Stimulated activated CD8-positive, alpha-beta memory T cell treated with anti-CD3 and anti-CD28 coated beads, Interleukin-12 subunit alpha, Interleukin-12 subunit beta, amount 100 ng/mL, for 4 hours (primary cell): ENCODE measurements around the gene SLC5A6.

ENCODE experiments used
- DNase-seq: peaks from one replicate; pipeline ENCODE4 v3.0.0-alpha.2; 2020; ENCODE audit warnings: low read depth

The SLC5A6 gene

GRCh38 chr2:27236626-27237025 lies 24.6 kb upstream of the SLC5A6 start:
- no peak for DNase-seq

- DNase-seq = no peak
Measured at GRCh38 chr2:27236136-27236535, 24.1 kb upstream of the SLC5A6 start.

GRCh38 chr2:27233341-27233740 lies 21.3 kb upstream of the SLC5A6 start:
- no peak for DNase-seq

- DNase-seq = no peak
Measured at GRCh38 chr2:27231921-27232320, 19.9 kb upstream of the SLC5A6 start.

DNA sequence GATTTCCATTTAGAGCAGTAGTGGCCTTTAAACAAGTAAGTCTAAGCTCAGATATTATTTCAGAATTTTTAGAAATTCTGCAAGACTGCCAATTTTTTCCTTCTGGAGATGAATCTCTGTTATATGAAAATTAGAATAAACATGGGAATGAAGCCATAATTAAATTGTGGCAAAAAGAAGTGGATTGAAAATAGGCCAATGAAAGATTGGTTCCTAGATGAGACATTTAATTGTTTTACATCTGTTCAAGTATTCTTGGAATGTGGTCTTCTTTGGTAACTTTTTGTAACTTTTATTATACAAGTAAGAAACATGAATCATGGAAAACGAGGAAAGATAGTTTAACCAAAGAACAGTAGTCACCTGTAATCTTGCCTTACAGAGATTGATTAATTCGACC lies 15.4 kb upstream of the SLC5A6 start:
- no peak for DNase-seq

DNA sequence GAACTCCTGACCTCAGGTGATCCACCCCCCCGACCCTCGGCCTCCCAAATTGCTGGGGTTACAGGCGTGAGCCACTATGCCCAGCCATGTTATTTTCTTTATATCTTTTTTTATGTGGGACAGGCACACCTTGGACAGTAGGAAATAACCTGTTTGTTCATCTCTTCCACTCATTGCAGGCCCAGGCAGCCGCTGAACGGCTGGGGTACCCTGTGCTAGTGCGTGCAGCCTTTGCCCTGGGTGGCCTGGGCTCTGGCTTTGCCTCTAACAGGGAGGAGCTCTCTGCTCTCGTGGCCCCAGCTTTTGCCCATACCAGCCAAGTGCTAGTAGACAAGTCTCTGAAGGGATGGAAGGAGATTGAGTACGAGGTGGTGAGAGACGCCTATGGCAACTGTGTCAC lies 13.5 kb upstream of the SLC5A6 start:
- DNase-seq = no peak

GRCh38 chr2:27223416-27223815 lies 11.3 kb upstream of the SLC5A6 start:
- no peak for DNase-seq

- no peak for DNase-seq
Measured at GRCh38 chr2:27222407-27222806, 10.3 kb upstream of the SLC5A6 start.

DNA sequence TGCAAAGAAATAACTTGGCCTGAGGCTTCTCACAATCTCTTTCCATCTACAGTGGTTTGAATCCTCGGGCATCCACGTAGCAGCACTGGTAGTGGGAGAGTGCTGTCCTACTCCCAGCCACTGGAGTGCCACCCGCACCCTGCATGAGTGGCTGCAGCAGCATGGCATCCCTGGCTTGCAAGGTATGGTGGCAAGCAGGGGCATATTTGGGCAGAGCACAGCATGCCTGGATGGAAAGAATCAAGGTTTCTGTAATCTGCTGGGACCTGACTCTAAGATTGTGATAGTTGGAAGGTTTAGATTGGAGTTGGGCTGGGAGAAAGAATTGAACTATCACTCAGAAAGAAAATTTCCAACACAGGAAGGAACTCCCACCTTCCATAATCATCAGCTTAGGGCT lies 9.1 kb upstream of the SLC5A6 start:
- no peak for DNase-seq

DNA sequence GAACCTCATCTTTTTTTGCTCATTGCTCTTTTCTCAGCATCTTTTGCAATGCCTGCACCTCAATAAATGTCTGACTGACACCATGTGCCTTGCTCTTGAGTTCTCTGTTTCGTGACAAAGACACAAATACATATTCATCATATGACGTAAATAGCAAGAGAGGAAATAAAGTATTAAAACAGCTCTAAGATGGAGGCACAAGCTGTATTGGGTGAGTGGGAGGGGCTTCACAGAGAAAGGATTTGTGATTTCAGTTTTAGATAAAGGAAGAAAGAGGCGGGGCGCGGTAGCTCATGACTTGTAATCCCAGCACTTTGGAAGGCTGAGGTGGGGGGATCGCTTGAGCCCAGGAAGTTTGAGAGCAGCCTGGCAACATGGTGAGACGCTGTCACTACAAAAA lies 8.0 kb upstream of the SLC5A6 start:
- DNase-seq = no peak

DNA sequence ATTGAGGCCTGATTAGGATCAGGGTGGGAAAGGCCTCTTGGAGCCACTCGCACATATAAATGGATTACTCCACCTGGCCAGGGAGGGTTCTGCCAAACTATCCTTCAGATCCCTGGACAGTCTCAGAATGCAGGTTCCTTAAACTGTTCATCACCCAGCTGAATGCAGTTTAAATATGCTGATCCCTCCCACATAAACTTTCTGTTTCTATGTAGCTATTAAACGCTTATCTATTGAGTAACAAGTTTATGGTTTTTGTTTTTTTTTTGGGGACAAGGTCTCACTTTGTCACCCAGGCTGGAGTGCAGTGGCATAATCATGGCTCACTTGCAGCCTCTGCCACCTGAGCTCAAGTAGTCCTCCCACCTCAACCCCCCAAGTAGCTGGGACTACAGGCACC lies 7.0 kb upstream of the SLC5A6 start:
- no peak for DNase-seq

DNA sequence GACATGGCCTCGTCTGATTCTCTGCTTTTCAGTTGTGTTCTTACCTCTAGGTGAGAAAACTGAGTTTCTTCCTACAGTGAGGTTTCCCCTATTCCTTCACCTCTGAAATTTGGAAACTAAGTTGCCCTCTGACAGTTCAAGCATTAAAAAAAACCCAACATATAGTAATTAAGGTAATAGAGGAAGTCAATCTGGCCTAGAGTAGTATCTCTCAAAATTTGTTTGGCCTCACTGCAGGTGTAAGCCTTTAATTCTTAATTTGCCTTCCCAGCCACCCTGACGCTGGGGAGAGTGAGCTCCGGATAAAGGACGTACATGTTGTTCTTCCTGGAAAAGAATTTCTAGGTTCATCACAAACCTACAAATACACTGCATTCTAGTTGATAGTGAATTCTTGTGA lies 6.5 kb upstream of the SLC5A6 start:
- DNase-seq = no peak

DNA sequence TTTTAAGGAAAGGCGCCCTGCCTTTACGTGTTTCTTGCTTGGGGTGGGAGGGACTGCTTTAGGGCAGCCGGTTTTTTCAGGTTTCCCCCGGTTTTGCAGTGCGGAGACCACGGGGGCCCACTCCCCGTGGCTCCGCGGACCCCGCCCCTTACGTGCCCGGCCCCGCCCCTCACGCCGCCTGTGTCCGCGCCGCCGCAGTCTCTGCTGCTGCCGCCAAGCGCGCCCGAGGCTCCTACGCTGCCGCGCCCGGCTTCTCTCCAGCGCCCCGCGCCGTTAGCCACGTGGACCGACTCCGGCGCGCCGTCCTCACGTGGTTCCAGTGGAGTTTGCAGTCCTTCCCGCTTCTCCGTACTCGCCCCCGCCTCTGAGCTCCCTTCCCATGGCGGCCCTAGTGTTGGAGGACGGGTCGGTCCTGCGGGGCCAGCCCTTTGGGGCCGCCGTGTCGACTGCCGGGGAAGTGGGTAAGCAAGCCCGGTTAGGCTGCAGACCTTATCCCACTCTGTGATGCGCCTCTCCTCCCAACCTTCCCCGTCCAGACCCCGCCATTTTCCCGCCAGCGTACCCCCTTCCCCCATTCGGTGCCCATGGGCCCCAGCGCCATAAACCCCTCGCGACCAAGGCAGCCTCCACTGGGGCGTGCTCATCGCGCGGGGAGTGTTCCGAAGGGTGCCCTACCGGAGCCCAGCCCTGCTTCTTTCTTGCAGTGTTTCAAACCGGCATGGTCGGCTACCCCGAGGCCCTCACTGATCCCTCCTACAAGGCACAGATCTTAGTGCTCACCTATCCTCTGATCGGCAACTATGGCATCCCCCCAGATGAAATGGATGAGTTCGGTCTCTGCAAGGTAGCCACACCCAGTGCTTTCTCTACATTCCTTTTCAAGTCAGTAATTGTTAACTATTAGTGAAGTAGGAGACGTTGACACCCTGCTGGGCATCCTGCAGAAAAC lies 5.4 kb upstream of the SLC5A6 start, which contains the start of gene CAD:
Gene CAD (plus strand): TSS at position 197 of the 949 bp plus-strand sequence. CDS start 183 bp downstream, at position 380.
- DNase-seq = peak; percentile 84

GRCh38 chr2:27216416-27217137 lies 4.5 kb upstream of the SLC5A6 start:
- DNase-seq = no peak

DNA sequence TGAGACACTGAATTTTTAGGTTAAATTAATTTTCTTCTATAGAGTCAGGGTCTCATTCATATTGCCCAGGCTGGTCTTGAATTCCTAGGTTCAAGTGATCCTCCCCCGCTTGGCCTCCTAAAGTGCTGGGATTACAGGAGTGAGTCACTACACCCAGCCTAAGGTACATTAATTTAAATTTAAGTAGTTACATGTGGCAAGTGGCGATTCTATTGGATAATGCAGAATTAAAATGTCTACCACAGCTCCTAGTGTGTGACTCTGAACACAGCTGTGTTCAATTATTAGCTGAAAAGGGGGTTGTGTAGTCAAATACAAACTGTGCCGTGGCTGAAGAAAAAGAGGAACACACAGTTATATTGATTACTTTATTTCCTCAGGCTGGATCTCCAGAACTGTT lies 2.9 kb upstream of the SLC5A6 start:
- DNase-seq = no peak

GRCh38 chr2:27212626-27213471 lies 781 bp upstream of the SLC5A6 start:
- peak; percentile 11 for DNase-seq

- no peak for DNase-seq
Measured at GRCh38 chr2:27211241-27211942, 676 bp downstream of the SLC5A6 start.

GRCh38 chr2:27209621-27210401 lies 2.3 kb downstream of the SLC5A6 start:
- DNase-seq = no peak

GRCh38 chr2:27208486-27209050 lies 3.5 kb downstream of the SLC5A6 start:
- no peak for DNase-seq

DNA sequence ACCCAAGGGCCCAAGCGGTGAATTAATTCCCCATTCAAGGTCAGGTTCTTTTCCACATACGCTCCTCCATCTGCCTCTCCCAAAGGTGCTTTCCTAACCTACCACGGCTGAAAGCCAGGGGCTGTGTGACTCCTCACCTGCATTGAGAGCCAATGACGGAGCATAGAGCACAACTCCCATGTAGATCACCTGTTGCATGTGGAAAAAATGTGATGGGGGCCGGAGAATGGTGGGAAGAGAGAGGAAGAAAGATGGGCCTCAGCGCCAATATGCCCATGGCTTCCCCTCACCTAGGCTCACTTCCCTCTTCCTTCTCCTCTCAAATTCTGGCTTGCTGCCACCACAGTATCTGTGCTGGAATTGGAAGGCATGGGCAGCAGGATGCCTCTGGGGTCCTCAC lies 5.7 kb downstream of the SLC5A6 start:
- no peak for DNase-seq
